Smooth muscle cell (in vitro differentiated cells): ENCODE results near the gene POLR2B. TPM values are rescaled to one million over a fixed set of nuclear protein-coding genes. Genes with fewer than 3 reads are reported as not detected.

ENCODE experiments used
- DNase-seq: peaks from one replicate; lab custom pipeline; 2025; ENCODE audit not compliant: unreplicated experiment; lab: John Stamatoyannopoulos, UW
- H2AFZ ChIP-seq: fragments of 200-600 bp; sonication (generic); 2 replicates; pipeline ENCODE4 v1.6.0; 2016; ENCODE audit warnings: antibody characterized with exemption, low read depth, mild to moderate bottlenecking
- H3F3A ChIP-seq: fragments of 200-600 bp; sonication (generic); 2 replicates; pipeline ENCODE4 v1.6.0; 2017; ENCODE audit warnings: antibody characterized with exemption, low read depth
- H3K27ac ChIP-seq: fragments of 200-600 bp; sonication (generic); 2 replicates; pipeline ENCODE4 v1.5.1; 2016; ENCODE audit warnings: low read depth, mild to moderate bottlenecking
- H3K27me3 ChIP-seq: fragments of 200-600 bp; sonication (generic); 2 replicates; pipeline ENCODE4 v1.6.1; 2016; ENCODE audit warnings: low read depth, mild to moderate bottlenecking
- H3K36me3 ChIP-seq: fragments of 200-600 bp; sonication (generic); 2 replicates; pipeline ENCODE4 v1.5.1; 2016; ENCODE audit warnings: low read depth
- H3K4me1 ChIP-seq: fragments of 200-600 bp; sonication (generic); 2 replicates; pipeline ENCODE4 v1.5.1; 2016; ENCODE audit warnings: low read depth
- H3K4me2 ChIP-seq: fragments of 200-600 bp; sonication (generic); 2 replicates; pipeline ENCODE4 v1.6.0; 2016; ENCODE audit warnings: mild to moderate bottlenecking
- H3K4me3 ChIP-seq: fragments of 200-600 bp; sonication (generic); 2 replicates; pipeline ENCODE4 v1.5.1; 2016; ENCODE audit warnings: mild to moderate bottlenecking
- H3K79me2 ChIP-seq: fragments of 200-600 bp; sonication (generic); 2 replicates; pipeline ENCODE4 v1.6.0; 2016; ENCODE audit warnings: low read depth, mild to moderate bottlenecking
- H3K9ac ChIP-seq: fragments of 200-600 bp; sonication (generic); 2 replicates; pipeline ENCODE4 v1.6.0; 2016; ENCODE audit warnings: low read depth
- H3K9me3 ChIP-seq: fragments of 200-600 bp; sonication (generic); replicated peaks from 2 replicates; pipeline ENCODE4 v1.5.1; 2016; ENCODE audit warnings: low read depth
- H4K20me1 ChIP-seq: fragments of 200-600 bp; sonication (generic); 2 replicates; pipeline ENCODE4 v1.6.0; 2016; ENCODE audit warnings: low read depth
- WGBS: methylation state at CpG from one replicate; pipeline ENCODE4 v1.1.7; 2016; ENCODE audit warnings: low lambda C conversion rate; 5-methylcytosine and 5-hydroxymethylcytosine counted together
- polyA plus RNA-seq: library from polyadenylated mRNA; unstranded; fragments of >200 nt; fragmentation: Nextera tagmentation; extraction: Ambion mirVana; gene quantifications from 2 replicates; pipeline ENCODE4 v1.2.1, GENCODE V29; 2016
- total RNA-seq: library from RNA; depleted of rRNA; stranded (reverse); fragments of >200 nt; gene quantifications from 2 replicates; pipeline ENCODE4 v1.2.3, GENCODE V29; 2014
- TF ChIP-seq, protein P1 (sequence below): fragments of 200-600 bp; sonication (generic); IDR thresholded peaks from 2 replicates; pipeline ENCODE4 v1.5.1; 2017; ENCODE audit warnings: borderline replicate concordance, mild to moderate bottlenecking, antibody characterized with exemption; ENCODE audit not compliant: insufficient read depth, poor library complexity, severe bottlenecking

POLR2B gene
- total and polyA plus RNA-seq, 2 experiments from 2014 or later: 39.7 to 111 TPM

DNA sequence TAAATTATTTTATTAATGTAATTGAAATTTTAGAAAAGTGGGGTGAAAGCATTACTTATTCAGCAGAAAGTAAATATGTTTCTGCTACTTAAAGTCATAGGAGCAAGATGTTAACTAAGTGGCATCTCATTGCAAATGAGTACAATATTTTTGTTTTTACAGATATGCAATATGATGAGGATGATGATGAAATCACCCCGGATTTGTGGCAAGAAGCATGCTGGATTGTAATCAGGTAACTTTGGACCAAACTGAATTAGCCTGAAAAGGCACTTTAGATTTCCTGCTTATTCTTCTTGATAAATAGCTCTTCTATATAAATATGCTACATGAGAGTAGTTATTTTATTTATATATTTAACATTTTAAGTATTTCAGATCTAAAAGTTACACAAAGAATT is 7.5 kb downstream of the POLR2B start:
- Histone ChIP-seq H3K36me3 (peaks cover 5% of the 10 kb centered on the region), H3K4me2 (no peak overlapping the region), H4K20me1 (peaks cover 90% of the 10 kb centered on the region), H3K4me3 (no peak overlapping the region), H3K27me3 (no peaks in the 10 kb centered on the region), H3K9ac (no peak overlapping the region), H3K4me1 (peaks cover 8% of the 10 kb centered on the region), H2AFZ (no peak overlapping the region), H3K27ac (no peak overlapping the region), H3F3A (peaks cover 3% of the 10 kb centered on the region), H3K79me2 (peaks cover 90% of the 10 kb centered on the region), H3K9me3 (no peaks in the 10 kb centered on the region)
- TF ChIP-seq, protein P1, sequence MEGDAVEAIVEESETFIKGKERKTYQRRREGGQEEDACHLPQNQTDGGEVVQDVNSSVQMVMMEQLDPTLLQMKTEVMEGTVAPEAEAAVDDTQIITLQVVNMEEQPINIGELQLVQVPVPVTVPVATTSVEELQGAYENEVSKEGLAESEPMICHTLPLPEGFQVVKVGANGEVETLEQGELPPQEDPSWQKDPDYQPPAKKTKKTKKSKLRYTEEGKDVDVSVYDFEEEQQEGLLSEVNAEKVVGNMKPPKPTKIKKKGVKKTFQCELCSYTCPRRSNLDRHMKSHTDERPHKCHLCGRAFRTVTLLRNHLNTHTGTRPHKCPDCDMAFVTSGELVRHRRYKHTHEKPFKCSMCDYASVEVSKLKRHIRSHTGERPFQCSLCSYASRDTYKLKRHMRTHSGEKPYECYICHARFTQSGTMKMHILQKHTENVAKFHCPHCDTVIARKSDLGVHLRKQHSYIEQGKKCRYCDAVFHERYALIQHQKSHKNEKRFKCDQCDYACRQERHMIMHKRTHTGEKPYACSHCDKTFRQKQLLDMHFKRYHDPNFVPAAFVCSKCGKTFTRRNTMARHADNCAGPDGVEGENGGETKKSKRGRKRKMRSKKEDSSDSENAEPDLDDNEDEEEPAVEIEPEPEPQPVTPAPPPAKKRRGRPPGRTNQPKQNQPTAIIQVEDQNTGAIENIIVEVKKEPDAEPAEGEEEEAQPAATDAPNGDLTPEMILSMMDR: no peak
- no peak for DNase-seq
- WGBS: 97% methylated on average over 1 of the region's 1 CpG

DNA sequence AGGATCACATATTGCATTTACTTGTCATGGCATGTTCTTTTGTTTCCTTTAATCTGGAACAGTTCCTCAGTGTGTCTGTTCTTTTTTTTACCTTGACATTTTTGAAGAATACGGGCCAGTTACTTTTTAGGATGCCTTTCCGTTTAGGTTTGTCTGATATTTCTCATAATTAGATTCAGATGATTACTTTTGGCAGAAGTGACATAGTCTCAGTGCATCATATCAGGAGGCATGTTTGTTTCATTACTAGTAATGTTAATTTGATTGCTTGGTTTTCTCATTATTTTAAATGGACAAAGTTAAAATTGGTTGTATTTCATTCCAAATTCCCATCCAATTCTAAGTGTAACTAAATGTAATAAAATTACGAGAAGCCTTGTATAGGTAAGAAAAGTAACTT is 8.3 kb downstream of the POLR2B start:
- Histone ChIP-seq H2AFZ (no peak overlapping the region), H3K9ac (no peak overlapping the region), H3K27me3 (no peaks in the 10 kb centered on the region), H3K79me2 (peaks cover 90% of the 10 kb centered on the region), H3K4me3 (no peak overlapping the region), H3K9me3 (no peaks in the 10 kb centered on the region), H3F3A (peaks cover 3% of the 10 kb centered on the region), H3K4me1 (peaks cover under 1% of the 10 kb centered on the region), H3K4me2 (no peak overlapping the region), H4K20me1 (peaks cover 90% of the 10 kb centered on the region), H3K27ac (no peak overlapping the region), H3K36me3 (peaks cover 5% of the 10 kb centered on the region)
- WGBS: 99% methylated on average over 3 of the region's 3 CpGs
- TF ChIP-seq, protein P1: no peak
- no peak for DNase-seq

DNA sequence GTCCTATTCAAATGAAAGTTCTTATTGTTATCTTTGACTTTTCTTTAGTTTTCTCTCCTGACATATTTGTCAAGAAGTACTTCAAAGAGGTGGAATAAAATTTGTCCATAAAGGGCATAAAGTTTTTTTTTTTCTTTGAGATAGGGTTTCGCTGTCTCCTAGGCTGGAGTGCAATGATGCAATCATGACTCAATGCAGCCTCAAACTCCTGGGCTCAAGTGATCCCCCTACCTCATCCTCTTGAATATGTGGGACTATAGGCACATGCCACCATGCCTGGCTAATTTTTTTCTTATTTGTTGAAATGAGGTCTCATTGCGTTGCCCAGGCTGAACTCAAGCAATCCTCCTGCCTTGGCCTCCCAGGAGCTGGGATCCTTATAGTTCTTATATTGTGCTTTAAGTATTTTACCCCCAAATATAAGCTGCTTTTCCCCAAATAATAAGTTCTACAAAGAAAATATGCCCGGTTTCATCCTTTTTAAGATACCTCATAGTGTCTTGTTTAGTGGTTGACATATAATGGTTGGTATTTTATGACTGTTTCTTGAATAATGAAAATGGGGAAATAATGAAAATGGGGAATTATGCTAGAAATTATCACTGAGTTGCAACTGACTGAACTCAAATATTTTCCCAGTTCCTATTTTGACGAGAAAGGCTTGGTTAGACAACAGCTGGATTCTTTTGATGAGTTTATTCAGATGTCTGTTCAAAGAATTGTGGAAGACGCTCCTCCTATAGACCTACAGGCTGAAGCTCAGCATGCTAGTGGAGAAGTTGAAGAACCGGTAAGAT is 11.6 kb downstream of the POLR2B start:
- Histone ChIP-seq H3K36me3 (peaks cover 10% of the 10 kb centered on the region), H4K20me1 (peaks cover 77% of the 10 kb centered on the region), H3F3A (peaks cover 3% of the 10 kb centered on the region), H3K4me3 (no peak overlapping the region), H3K27me3 (no peaks in the 10 kb centered on the region), H2AFZ (no peak overlapping the region), H3K4me1 (no peaks in the 10 kb centered on the region), H3K27ac (peak overlapping the region; percentile 33), H3K9ac (no peak overlapping the region), H3K79me2 (peaks cover 68% of the 10 kb centered on the region), H3K9me3 (no peaks in the 10 kb centered on the region), H3K4me2 (no peak overlapping the region)
- TF ChIP-seq, protein P1: no peak
- no peak for DNase-seq
- WGBS: 88% methylated on average over 6 of the region's 6 CpGs

DNA sequence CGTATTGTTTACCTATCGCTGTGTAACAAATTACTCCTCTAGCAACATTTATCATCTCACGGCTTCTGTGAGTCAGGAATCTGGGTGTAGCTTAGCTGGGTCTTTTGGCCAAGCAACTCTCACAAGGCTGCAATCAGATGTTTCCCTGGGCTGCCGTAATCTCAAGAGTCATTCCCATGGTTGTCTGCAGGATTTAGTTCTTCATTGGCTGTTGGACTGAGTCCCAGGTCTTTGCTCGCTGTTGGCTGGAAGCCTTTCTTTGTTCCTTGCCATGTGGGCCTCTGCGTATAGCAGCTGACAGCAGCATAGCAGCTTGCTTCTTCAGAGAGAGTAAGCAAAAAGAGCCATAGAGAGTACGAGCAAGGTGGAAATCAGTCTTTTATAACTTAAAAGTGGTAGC is 16.8 kb downstream of the POLR2B start:
- no peaks in the 10 kb centered on the region for H3F3A ChIP-seq
- no peak overlapping the region for H3K9ac ChIP-seq
- H3K36me3 ChIP-seq: peaks cover 12% of the 10 kb centered on the region
- H3K4me1 ChIP-seq: no peaks in the 10 kb centered on the region
- no peak overlapping the region for H3K4me3 ChIP-seq
- DNase-seq: no peak
- H3K4me2 ChIP-seq: no peak overlapping the region
- no peaks in the 10 kb centered on the region for H3K9me3 ChIP-seq
- no peaks in the 10 kb centered on the region for H3K27me3 ChIP-seq
- WGBS: 98% methylated on average over 7 of the region's 7 CpGs
- H3K27ac ChIP-seq: no peak overlapping the region
- H3K79me2 ChIP-seq: peaks cover 32% of the 10 kb centered on the region
- peaks cover 67% of the 10 kb centered on the region for H4K20me1 ChIP-seq
- H2AFZ ChIP-seq: no peak overlapping the region
- TF ChIP-seq, protein P1: no peak
